ENCODE data around the gene EHD2.
"Not testable (repeated sequence)": the region's sequence is repeated elsewhere in the genome, so short reads cannot be mapped to it uniquely, and the experiment has no call there.

EHD2 gene

GRCh38 chr19:47769534-47769933 is 56.3 kb downstream of the EHD2 start:
- DNase-seq (ENCODE audit: low spot score) = no peak

GRCh38 chr19:47771291-47771690 is 58.1 kb downstream of the EHD2 start:
- DNase-seq (ENCODE audit: low spot score) = not testable (repeated sequence)

GRCh38 chr19:47776568-47776967 is 63.3 kb downstream of the EHD2 start:
- no peak for DNase-seq (ENCODE audit: low spot score)

GRCh38 chr19:47777245-47778048 is 64.2 kb downstream of the EHD2 start:
- DNase-seq (ENCODE audit: low spot score) = not testable (repeated sequence)

- DNase-seq (ENCODE audit: low spot score) = peak; percentile 73
These were observed 65.1 kb downstream of the EHD2 start, which contains the start of gene SELENOW for GRCh38 chr19:47778049-47778953. TSS of gene SELENOW (plus strand) at chr19:47778703. CDS start at chr19:47778786, 83 bp downstream.

GRCh38 chr19:47778954-47779351 is 65.7 kb downstream of the EHD2 start:
- no peak for DNase-seq (ENCODE audit: low spot score)

GRCh38 chr19:47779524-47780214 is 66.4 kb downstream of the EHD2 start:
- no peak for DNase-seq (ENCODE audit: low spot score)

- no peak for DNase-seq (ENCODE audit: low spot score)
These were observed 67.0 kb downstream of the EHD2 start for GRCh38 chr19:47780215-47780551.

- DNase-seq (ENCODE audit: low spot score) = no peak
These were observed 68.5 kb downstream of the EHD2 start for GRCh38 chr19:47781590-47782262.

GRCh38 chr19:47786566-47786965 is 73.3 kb downstream of the EHD2 start:
- DNase-seq (ENCODE audit: low spot score) = no peak

GRCh38 chr19:47787307-47787706 is 74.1 kb downstream of the EHD2 start:
- DNase-seq (ENCODE audit: low spot score) = not testable (repeated sequence)

GRCh38 chr19:47789811-47790210 is 76.6 kb downstream of the EHD2 start:
- DNase-seq (ENCODE audit: low spot score) = not testable (repeated sequence)

GRCh38 chr19:47790398-47790814 is 77.2 kb downstream of the EHD2 start:
- DNase-seq (ENCODE audit: low spot score) = peak; percentile 72

- DNase-seq (ENCODE audit: low spot score) = no peak
These were observed 79.4 kb downstream of the EHD2 start for GRCh38 chr19:47792616-47793015.

Data from CD4-positive, alpha-beta T cell treated with Interleukin-6 at 100 ng/mL for 8 hours (primary cell).